CD4-positive, alpha-beta memory T cell (primary cell): Measurements from ENCODE around the gene PSMB9. TPM values are rescaled to one million over a fixed set of nuclear protein-coding genes. Genes with fewer than 3 reads are reported as not detected.
A peak's percentile ranks its signal among the peaks of the same experiment; 100 is the strongest.

ENCODE experiments used
- CTCF ChIA-PET: fragments of 350-600 bp; sonication (Branson Sonifier 250); formaldehyde crosslinking; loops from one replicate; lab custom pipeline; 2021; ENCODE audit warnings: inconsistent platforms; ENCODE audit not compliant: partially characterized antibody; lab: Charles Lee
- POLR2A ChIA-PET: fragments of 350-600 bp; sonication (Branson Sonifier 250); formaldehyde crosslinking; loops from one replicate; lab custom pipeline; 2021; ENCODE audit not compliant: partially characterized antibody; lab: Charles Lee
- DNase-seq, 5 donors: peaks; one replicate each; pipeline versions ENCODE4 v3.0.0 to v3.0.0-alpha.2; 2020 to 2022; ENCODE audit warnings: mixed read lengths in 1 of 5
- H3K27ac ChIP-seq: one replicate; pipeline ENCODE4 v1.7.0; 2013; ENCODE audit warnings: low read depth, low read length
- H3K27me3 ChIP-seq: 2 replicates; pipeline ENCODE4 v1.7.0; 2013; ENCODE audit warnings: mild to moderate bottlenecking, low read length, moderate library complexity; ENCODE audit not compliant: insufficient read depth
- H3K36me3 ChIP-seq: 2 replicates; pipeline ENCODE4 v1.7.0; 2013; ENCODE audit warnings: mild to moderate bottlenecking, low read length, moderate library complexity; ENCODE audit not compliant: insufficient read depth
- H3K4me1 ChIP-seq: 2 replicates; pipeline ENCODE4 v1.7.0; 2013; ENCODE audit warnings: mild to moderate bottlenecking, low read length, moderate library complexity; ENCODE audit not compliant: insufficient read depth
- H3K4me3 ChIP-seq, 2 donors: one replicate each; pipeline ENCODE4 v1.7.0; 2013; ENCODE audit warnings: low read length in 2 of 2, mild to moderate bottlenecking in 1 of 2
- H3K9me3 ChIP-seq, 2 donors: one replicate each; pipeline ENCODE4 v1.7.0; 2013; ENCODE audit warnings: low read length in 2 of 2, control low read depth in 1 of 2; ENCODE audit not compliant: control insufficient read depth in 1 of 2
- H3K27ac Mint-ChIP-seq, 7 donors: one replicate each; pipeline ENCODE4 v1.8.0; 2020 to 2021; ENCODE audit warnings: mixed read lengths in 7 of 7, mild to moderate bottlenecking in 6 of 7, inconsistent platforms in 3 of 7, moderate library complexity in 3 of 7
- H3K27me3 Mint-ChIP-seq, 2 donors: one replicate each; pipeline ENCODE4 v1.8.0; 2020 to 2021; ENCODE audit warnings: mixed read lengths in 2 of 2
- H3K36me3 Mint-ChIP-seq, 2 donors: one replicate each; pipeline ENCODE4 v1.8.0; 2020 to 2021; ENCODE audit warnings: mixed read lengths in 2 of 2, inconsistent platforms in 1 of 2, mild to moderate bottlenecking in 1 of 2
- H3K4me1 Mint-ChIP-seq, 4 donors: one replicate each; pipeline ENCODE4 v1.8.0; 2020 to 2021; ENCODE audit warnings: mixed read lengths in 4 of 4, mild to moderate bottlenecking in 1 of 4
- H3K4me3 Mint-ChIP-seq, 8 donors: one replicate each; pipeline ENCODE4 v1.8.0; 2020 to 2021; ENCODE audit warnings: mixed read lengths in 8 of 8, mild to moderate bottlenecking in 7 of 8, moderate library complexity in 6 of 8, inconsistent platforms in 3 of 8
- H3K9me3 Mint-ChIP-seq, 8 donors: one replicate each; pipeline ENCODE4 v1.8.0; 2020 to 2021; ENCODE audit warnings: mixed read lengths in 8 of 8, mild to moderate bottlenecking in 5 of 8, inconsistent platforms in 3 of 8, moderate library complexity in 1 of 8
- intact Hi-C: fragments of 100-400 bp; cut with micrococcal nuclease; formaldehyde crosslinking; loops from one replicate; pipeline ENCODE4 v1.15.1; 2023
- polyA plus RNA-seq, 2 donors: library from polyadenylated mRNA; unstranded; fragments of 300-500 nt; fragmentation: Illumina TruSeq; gene quantifications; one replicate each; pipeline ENCODE4 v1.2.3, GENCODE V29; 2021
- total RNA-seq, 2 experiments: library from RNA; stranded (reverse); gene quantifications; one replicate each; pipeline ENCODE4 v1.2.3, GENCODE V29; 2021

Gene PSMB9
- total and polyA plus RNA-seq, 4 experiments from 2014 or later: 141 to 763 (median 323) TPM

DNA sequence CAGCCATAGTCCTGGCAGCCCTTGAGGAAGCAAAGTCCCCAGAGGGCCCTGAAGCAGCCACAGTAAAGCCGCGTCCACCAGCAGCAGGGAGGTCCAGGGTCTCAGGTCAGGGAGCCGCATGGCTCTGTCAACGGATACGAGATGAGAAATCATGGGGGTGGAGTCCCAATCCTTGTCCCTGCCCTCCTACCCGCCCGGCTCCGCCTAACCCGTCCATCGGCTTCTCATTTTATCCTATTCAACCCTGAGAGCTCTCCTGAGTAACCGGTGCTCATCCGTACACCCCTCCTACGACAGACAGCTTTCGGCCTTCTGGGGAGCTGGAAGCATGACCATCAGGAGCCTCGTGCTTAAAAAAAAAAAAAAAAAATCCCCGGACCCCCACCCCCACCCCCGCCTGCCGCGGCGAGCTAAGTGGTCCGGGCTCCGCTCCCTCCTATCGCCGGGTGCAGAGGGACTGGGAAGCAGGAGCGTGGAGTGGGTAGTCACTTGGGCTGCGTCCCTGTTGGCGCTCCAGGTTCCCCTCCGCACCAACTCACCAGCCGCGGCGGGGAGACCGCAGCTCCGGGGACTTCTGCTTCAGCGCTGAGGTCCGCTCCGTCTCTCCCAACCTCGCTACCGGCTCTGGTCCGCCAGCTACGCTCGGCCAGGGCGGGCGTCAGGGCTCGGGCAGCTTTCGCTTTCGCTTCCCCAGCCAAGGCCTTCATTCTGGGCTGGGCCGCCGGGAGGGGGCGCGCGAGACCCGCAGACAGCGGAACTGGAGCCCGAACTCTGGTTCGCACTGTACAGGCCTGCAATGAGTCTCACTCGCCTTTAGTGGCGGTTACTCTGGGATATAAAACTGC is 15.7 kb upstream of the PSMB9 start, which contains the start of gene TAP2:
Gene TAP2, minus strand, starts transcription at position 626 of the 845 bp plus-strand sequence. Its CDS starts 506 bp downstream, at position 120.
- intact Hi-C loops: loop anchor here (1.0 kb wide), 2 partner anchors 16 to 30 kb away; partner anchors contain the start of gene PSMB9
- ChIA-PET CTCF (interaction anchor here (0.6 to 11.2 kb wide), 32 partner anchors 9 to 643 kb away, joined by 3 to 480 read pairs (median 6); partner anchors contain the start of genes BRD2, HLA-DMA, PSMB9 and TAP1), POLR2A (interaction anchor here (0.6 to 11.6 kb wide), 24 partner anchors 8 to 867 kb away, joined by 3 to 1160 read pairs (median 5); partner anchors contain the start of genes B3GALT4, BRD2, DXO and HLA-DMA)
- Histone ChIP-seq H3K4me3 (peak within 1 kb of the TSS; percentile 58 to 74), H3K27me3 (no peaks in the 10 kb centered on the region), H3K36me3 (peaks cover 35% of the 10 kb centered on the region), H3K9me3 (no peaks in the 10 kb centered on the region), H3K27ac (peak within 1 kb of the TSS; percentile 99), H3K4me1 (peaks cover 83% of the 10 kb centered on the region)
- Mint-ChIP-seq H3K27me3 (no peaks in the 10 kb centered on the region), H3K4me3 (peak within 1 kb of the TSS; percentile 91 to 97 (median 93)), H3K4me1 (peaks cover 66 to 99% (median 78%) of the 10 kb centered on the region in 4 donors), H3K27ac (peak within 1 kb of the TSS; percentile 93 to 100 (median 99)), H3K9me3 (no peaks in the 10 kb centered on the region), H3K36me3 (peaks cover 62 to 77% of the 10 kb centered on the region in 2 donors)
- peak; percentile 95 to 99 (median 96) for DNase-seq

DNA sequence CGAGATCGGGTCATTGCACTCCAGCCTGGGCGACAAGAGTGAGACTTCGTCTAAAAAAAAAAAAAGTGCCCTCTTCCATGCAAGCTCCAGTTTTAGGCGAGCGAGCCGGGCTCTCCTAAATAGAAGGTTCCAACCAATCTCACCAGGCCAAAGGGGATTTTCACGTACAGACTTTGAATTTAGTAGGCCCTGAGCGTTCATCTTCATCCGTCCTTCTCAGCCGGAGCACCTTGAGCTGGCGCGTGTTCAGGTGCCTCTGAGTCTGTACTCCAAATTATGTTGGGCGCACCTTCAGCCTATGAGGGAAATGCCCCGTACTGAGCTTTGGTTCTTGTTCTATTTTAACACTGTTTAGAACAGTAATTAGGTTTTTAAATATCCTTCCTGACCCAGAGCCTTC is 14.6 kb upstream of the PSMB9 start:
- Histone ChIP-seq H3K4me3 (no peak overlapping the region), H3K9me3 (no peaks in the 10 kb centered on the region), H3K4me1 (peaks cover 73% of the 10 kb centered on the region), H3K27ac (peak overlapping the region; percentile 99), H3K27me3 (no peaks in the 10 kb centered on the region), H3K36me3 (peaks cover 32% of the 10 kb centered on the region)
- no peak for DNase-seq
- Mint-ChIP-seq H3K36me3 (peaks cover 52 to 76% of the 10 kb centered on the region in 2 donors), H3K4me1 (peaks cover 56 to 97% (median 68%) of the 10 kb centered on the region in 4 donors), H3K9me3 (no peaks in the 10 kb centered on the region), H3K4me3 (peak overlapping the region in 5 of 8 donors; percentile 24 to 97 (median 92)), H3K27me3 (no peaks in the 10 kb centered on the region), H3K27ac (peak overlapping the region; percentile 93 to 100 (median 99))
- intact Hi-C loops: no loop called here
- CTCF ChIA-PET: interaction anchor here (0.9 to 11.2 kb wide), 13 partner anchors 8 to 145 kb away, joined by 3 to 480 read pairs (median 23); partner anchors contain the start of genes HLA-DMA, PSMB9 and TAP1
- POLR2A ChIA-PET: interaction anchor here (1.1 to 11.6 kb wide), 11 partner anchors 11 to 145 kb away, joined by 3 to 1160 read pairs (median 15); partner anchors contain the start of genes BRD2, HLA-DMB, PSMB9 and TAP1

DNA sequence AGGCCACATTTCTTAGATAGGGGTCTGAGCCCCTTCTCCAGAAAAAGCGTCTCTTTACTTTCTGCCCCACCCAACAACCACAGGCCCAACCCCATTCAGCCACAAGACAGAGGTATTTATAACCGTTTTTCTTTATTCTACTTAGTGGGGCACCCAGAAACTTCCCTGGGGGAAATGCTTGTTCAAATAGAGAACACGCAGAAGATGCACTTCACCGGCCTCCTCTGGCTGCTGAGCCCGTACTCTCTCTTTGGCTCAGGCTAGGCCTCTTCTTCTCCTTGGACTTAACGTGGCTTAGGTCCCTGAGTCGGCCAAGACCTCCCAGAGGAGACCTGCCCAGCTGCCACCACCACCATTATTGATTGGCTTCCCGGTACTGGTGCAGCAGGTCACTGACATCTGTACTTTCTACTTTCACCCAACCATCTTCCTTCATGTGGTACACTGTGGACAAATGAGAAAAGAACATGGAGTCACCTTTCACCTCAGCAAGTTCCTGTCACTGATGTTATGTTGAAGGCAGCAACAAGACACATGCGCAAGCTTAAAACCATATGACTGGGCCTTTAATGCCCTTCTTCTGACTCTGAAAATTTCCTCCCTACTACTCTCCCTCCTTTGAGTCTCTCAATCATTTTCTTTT is 13.3 kb upstream of the PSMB9 start:
- Histone ChIP-seq H3K36me3 (peaks cover 25% of the 10 kb centered on the region), H3K27me3 (no peaks in the 10 kb centered on the region), H3K9me3 (no peaks in the 10 kb centered on the region), H3K4me1 (peaks cover 73% of the 10 kb centered on the region), H3K27ac (peak overlapping the region; percentile 99), H3K4me3 (peak overlapping the region in 1 of 2 donors; percentile 3)
- intact Hi-C loops: loop anchor here (10.0 kb wide), 1 partner anchor 1186 kb away; the partner anchor contains the start of genes APOM and BAG6
- H3K36me3 Mint-ChIP-seq: peaks cover 50 to 76% of the 10 kb centered on the region in 2 donors
- peak overlapping the region; percentile 93 to 100 (median 99) for H3K27ac Mint-ChIP-seq
- ChIA-PET POLR2A (interaction anchor here (1.9 to 11.6 kb wide), 5 partner anchors 9 to 133 kb away, joined by 5 to 1160 read pairs (median 270); partner anchors contain the start of genes BRD2, HLA-DMA, PSMB9 and TAP1), CTCF (interaction anchor here (0.8 to 11.2 kb wide), 4 partner anchors 17 to 144 kb away, joined by 3 to 480 read pairs (median 146); partner anchors contain the start of genes PSMB9 and TAP1)
- H3K4me3 Mint-ChIP-seq: peak overlapping the region; percentile 5 to 97 (median 74)
- peaks cover 51 to 97% (median 62%) of the 10 kb centered on the region in 4 donors for H3K4me1 Mint-ChIP-seq
- DNase-seq: peak; percentile 29 to 51 (median 32)
- H3K9me3 Mint-ChIP-seq: no peaks in the 10 kb centered on the region
- H3K27me3 Mint-ChIP-seq: no peaks in the 10 kb centered on the region

DNA sequence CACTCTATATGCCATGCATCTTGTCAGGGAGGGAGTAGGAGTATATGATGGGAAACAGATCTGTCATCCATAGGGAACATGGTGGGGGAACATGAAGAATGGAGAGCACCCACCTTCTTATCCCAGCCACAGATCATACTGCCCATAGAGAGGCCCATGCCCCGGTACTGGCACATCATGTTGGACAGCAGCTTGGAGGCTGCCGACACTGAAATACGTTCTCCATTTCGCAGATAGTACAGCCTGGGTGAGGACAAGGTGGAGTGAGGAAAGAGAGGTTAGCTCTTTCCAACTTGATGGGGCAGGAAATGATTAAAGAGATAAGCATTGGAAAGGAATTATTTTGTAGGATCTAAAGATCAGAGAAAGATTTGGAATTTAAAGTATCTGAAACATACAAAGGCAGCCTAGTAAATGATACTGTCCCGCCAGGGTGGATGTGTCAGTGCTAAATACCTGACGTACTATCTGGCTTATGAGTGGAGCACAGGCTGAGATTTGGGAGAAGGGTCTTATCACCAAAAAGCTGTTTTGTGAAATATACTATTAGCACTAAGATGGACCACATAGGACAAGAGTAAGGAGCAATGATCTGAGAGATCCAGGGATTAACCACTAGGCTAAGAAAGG is 11.9 kb upstream of the PSMB9 start:
- no peaks in the 10 kb centered on the region for H3K27me3 ChIP-seq
- H3K36me3 ChIP-seq: peaks cover 34% of the 10 kb centered on the region
- peak overlapping the region; percentile 99 for H3K27ac ChIP-seq
- Mint-ChIP-seq H3K27me3 (no peaks in the 10 kb centered on the region), H3K9me3 (no peaks in the 10 kb centered on the region), H3K36me3 (peaks cover 51 to 75% of the 10 kb centered on the region in 2 donors), H3K4me3 (peak overlapping the region; percentile 94 to 100 (median 97)), H3K4me1 (peaks cover 46 to 97% (median 60%) of the 10 kb centered on the region in 4 donors), H3K27ac (peak overlapping the region; percentile 93 to 100 (median 99))
- peak overlapping the region; percentile 89 to 98 for H3K4me3 ChIP-seq
- CTCF ChIA-PET: interaction anchor here (6.4 to 11.2 kb wide), 2 partner anchors 15 to 26 kb away, joined by 263 to 480 read pairs; partner anchors contain the start of genes PSMB9 and TAP1
- intact Hi-C loops: loop anchor here (10.0 kb wide), 1 partner anchor 1187 kb away; the partner anchor contains the start of genes APOM and BAG6
- peaks cover 73% of the 10 kb centered on the region for H3K4me1 ChIP-seq
- no peaks in the 10 kb centered on the region for H3K9me3 ChIP-seq
- POLR2A ChIA-PET: interaction anchor here (1.0 to 11.6 kb wide), 6 partner anchors 8 to 142 kb away, joined by 3 to 1160 read pairs (median 172); partner anchors contain the start of genes BRD2, HLA-DMA, PSMB9 and TAP1
- DNase-seq: no peak

DNA sequence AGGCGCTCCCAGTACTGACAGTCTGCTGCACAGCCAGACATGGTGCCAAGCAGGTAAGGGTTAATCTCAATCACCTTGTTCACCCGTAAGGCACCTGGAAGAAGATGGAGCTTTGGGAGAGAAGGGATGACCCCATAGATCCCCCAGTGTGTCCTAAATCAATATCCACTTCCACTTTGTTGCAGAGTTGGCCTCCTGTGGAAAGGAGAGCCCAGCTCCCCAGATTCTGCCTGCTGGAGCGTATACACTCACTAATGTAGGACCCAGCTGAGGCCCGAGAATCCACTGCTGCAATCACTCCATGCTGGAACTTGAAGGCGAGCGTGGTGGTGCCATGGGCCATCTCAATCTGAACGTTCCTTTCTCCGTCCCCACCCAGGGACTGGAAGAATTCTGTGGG is 11.3 kb upstream of the PSMB9 start:
- ChIA-PET POLR2A (interaction anchor here (1.0 to 11.6 kb wide), 5 partner anchors 8 to 131 kb away, joined by 3 to 1160 read pairs (median 270); partner anchors contain the start of genes BRD2, HLA-DMA, PSMB9 and TAP1), CTCF (interaction anchor here (6.4 to 11.2 kb wide), 2 partner anchors 15 to 25 kb away, joined by 263 to 480 read pairs; partner anchors contain the start of genes PSMB9 and TAP1)
- H3K27me3 Mint-ChIP-seq: no peaks in the 10 kb centered on the region
- peak overlapping the region; percentile 94 to 100 (median 97) for H3K4me3 Mint-ChIP-seq
- H3K4me1 Mint-ChIP-seq: peaks cover 46 to 97% (median 60%) of the 10 kb centered on the region in 4 donors
- no peaks in the 10 kb centered on the region for H3K27me3 ChIP-seq
- no peak for DNase-seq
- H3K9me3 Mint-ChIP-seq: no peaks in the 10 kb centered on the region
- H3K4me3 ChIP-seq: peak overlapping the region; percentile 89 to 98
- peaks cover 73% of the 10 kb centered on the region for H3K4me1 ChIP-seq
- intact Hi-C loops: loop anchor here (10.0 kb wide), 1 partner anchor 1188 kb away; the partner anchor contains the start of genes APOM and BAG6
- H3K36me3 Mint-ChIP-seq: peaks cover 57 to 77% of the 10 kb centered on the region in 2 donors
- H3K9me3 ChIP-seq: no peaks in the 10 kb centered on the region
- peak overlapping the region; percentile 99 for H3K27ac ChIP-seq
- H3K27ac Mint-ChIP-seq: peak overlapping the region; percentile 99 to 100 (median 99)
- H3K36me3 ChIP-seq: peaks cover 39% of the 10 kb centered on the region
